Measurements from ENCODE around the gene ITSN1.

The ITSN1 gene

GRCh38 chr21:33674226-33674625 is 31.9 kb downstream of the ITSN1 start:
- no peak for TF ChIP-seq MAX (IDR thresholded peaks at IDR 0.05)
- no peak for TF ChIP-seq TEAD4 (IDR thresholded peaks at IDR 0.05)
- TF ChIP-seq TAF1 (IDR thresholded peaks at IDR 0.05; ENCODE audit: low read depth) = no peak
- no peak for TF ChIP-seq YY1 (IDR thresholded peaks at IDR 0.05; ENCODE audit: low read depth)
- TF ChIP-seq CREB1 (IDR thresholded peaks at IDR 0.05; ENCODE audit: low read depth) = no peak
- no peak for TF ChIP-seq EP300 (IDR thresholded peaks at IDR 0.05; ENCODE audit: borderline replicate concordance)
- TF ChIP-seq REST (IDR thresholded peaks at IDR 0.05; ENCODE audit: low read depth) = no peak
- no peak for TF ChIP-seq NFIC (IDR thresholded peaks at IDR 0.05)
- no peak for TF ChIP-seq CEBPB (IDR thresholded peaks at IDR 0.05)
- no peak for TF ChIP-seq EGR1 (IDR thresholded peaks at IDR 0.05)

- TF ChIP-seq NFIC (IDR thresholded peaks at IDR 0.05) = no peak
- TF ChIP-seq MAX (IDR thresholded peaks at IDR 0.05) = no peak
Observed at GRCh38 chr21:33677450-33677849, 35.1 kb downstream of the ITSN1 start.

- 0 out of 2 replicates have a peak, but pooled peaks have one; percentile 13 for TF ChIP-seq USF1 (IDR thresholded peaks at IDR 0.05)
- TF ChIP-seq CREB1 (IDR thresholded peaks at IDR 0.05; ENCODE audit: low read depth) = no peak
Observed at GRCh38 chr21:33680870-33681269, 38.6 kb downstream of the ITSN1 start.

GRCh38 chr21:33682992-33683627 is 40.8 kb downstream of the ITSN1 start:
- TF ChIP-seq ZBTB7A (IDR thresholded peaks at IDR 0.05; ENCODE audit: low read depth) = no peak
- peak; percentile 40; the same call in 1 of the 2 replicates for TF ChIP-seq FOXM1 (IDR thresholded peaks at IDR 0.05; ENCODE audit: borderline replicate concordance, low read depth)
- TF ChIP-seq TCF12 (IDR thresholded peaks at IDR 0.05; ENCODE audit: low read depth) = peak; percentile 75
- no peak for TF ChIP-seq TAF1 (IDR thresholded peaks at IDR 0.05; ENCODE audit: low read depth)
- TF ChIP-seq EP300 (IDR thresholded peaks at IDR 0.05; ENCODE audit: borderline replicate concordance) = peak; percentile 69; the same call in 1 of the 2 replicates
- TF ChIP-seq NFIC (IDR thresholded peaks at IDR 0.05) = peak; percentile 28; the same call in 1 of the 2 replicates
- TF ChIP-seq YY1 (IDR thresholded peaks at IDR 0.05; ENCODE audit: low read depth) = peak; percentile 52; the same call in 1 of the 2 replicates
- TF ChIP-seq CREB1 (IDR thresholded peaks at IDR 0.05; ENCODE audit: low read depth) = no peak
- peak; percentile 34; the same call in 1 of the 2 replicates for TF ChIP-seq MAX (IDR thresholded peaks at IDR 0.05)
- TF ChIP-seq RAD21 (IDR thresholded peaks at IDR 0.05; ENCODE audit: low read depth) = no peak
- TF ChIP-seq CEBPB (IDR thresholded peaks at IDR 0.05) = peak; percentile 42; the same call in 1 of the 2 replicates
- no peak for TF ChIP-seq REST (IDR thresholded peaks at IDR 0.05; ENCODE audit: low read depth)
- TF ChIP-seq TEAD4 (IDR thresholded peaks at IDR 0.05) = peak; percentile 86
- TF ChIP-seq USF1 (IDR thresholded peaks at IDR 0.05) = no peak
- no peak for TF ChIP-seq EGR1 (IDR thresholded peaks at IDR 0.05)

- TF ChIP-seq CREB1 (IDR thresholded peaks at IDR 0.05; ENCODE audit: low read depth) (no peak), YY1 (IDR thresholded peaks at IDR 0.05; ENCODE audit: low read depth) (no peak), EP300 (IDR thresholded peaks at IDR 0.05; ENCODE audit: borderline replicate concordance) (no peak), FOXM1 (IDR thresholded peaks at IDR 0.05; ENCODE audit: borderline replicate concordance, low read depth) (no peak), TCF12 (IDR thresholded peaks at IDR 0.05; ENCODE audit: low read depth) (no peak), TAF1 (IDR thresholded peaks at IDR 0.05; ENCODE audit: low read depth) (no peak), CEBPB (IDR thresholded peaks at IDR 0.05) (no peak), TEAD4 (IDR thresholded peaks at IDR 0.05) (no peak), EGR1 (IDR thresholded peaks at IDR 0.05) (no peak), USF1 (IDR thresholded peaks at IDR 0.05) (no peak), MAX (IDR thresholded peaks at IDR 0.05) (no peak), ZBTB7A (IDR thresholded peaks at IDR 0.05; ENCODE audit: low read depth) (no peak), NFIC (IDR thresholded peaks at IDR 0.05) (no peak), RAD21 (IDR thresholded peaks at IDR 0.05; ENCODE audit: low read depth) (no peak), REST (IDR thresholded peaks at IDR 0.05; ENCODE audit: low read depth) (no peak)
Observed at GRCh38 chr21:33684068-33684467, 41.8 kb downstream of the ITSN1 start.

All from Ishikawa (cell line).